Activated naive CD8-positive, alpha-beta T cell treated with anti-CD3 and anti-CD28 coated beads, Interleukin-2, amount 10 ng/mL, durations not matched to agents 7 days and 5 days (primary cell): ENCODE results near the gene LNX1. TPM values are rescaled to one million over a fixed set of nuclear protein-coding genes. Genes with fewer than 3 reads are reported as not detected.
"Not testable (repeated sequence)": the region's sequence is repeated elsewhere in the genome, so short reads cannot be mapped to it uniquely, and the experiment has no call there.

Experiments used
- ATAC-seq: fragments of 150-1000 bp; cut with Tn5 transposase; one replicate; pipeline ENCODE4 v1.10.0; 2021; ENCODE audit warnings: low read depth, moderate library complexity
- POLR2A ChIA-PET: fragments of 350-600 bp; sonication (Branson Sonifier 250); formaldehyde crosslinking; loops from one replicate; lab custom pipeline; 2021; ENCODE audit warnings: antibody characterized with exemption; lab: Charles Lee
- DNase-seq: peaks from one replicate; pipeline ENCODE4 v3.0.0; 2021
- H3K27ac Mint-ChIP-seq: one replicate; pipeline ENCODE4 v1.8.0; 2022; ENCODE audit warnings: mild to moderate bottlenecking, mixed read lengths
- H3K27me3 Mint-ChIP-seq: one replicate; pipeline ENCODE4 v1.8.0; 2022; ENCODE audit warnings: mild to moderate bottlenecking, moderate library complexity, mixed read lengths
- H3K36me3 Mint-ChIP-seq: one replicate; pipeline ENCODE4 v1.8.0; 2021; ENCODE audit warnings: mild to moderate bottlenecking, mixed read lengths
- H3K4me1 Mint-ChIP-seq: one replicate; pipeline ENCODE4 v1.8.0; 2021; ENCODE audit warnings: mixed read lengths
- H3K4me3 Mint-ChIP-seq: one replicate; pipeline ENCODE4 v1.8.0; 2022; ENCODE audit warnings: mild to moderate bottlenecking, moderate library complexity, mixed read lengths
- H3K9me3 Mint-ChIP-seq: one replicate; pipeline ENCODE4 v1.8.0; 2021; ENCODE audit warnings: mixed read lengths
- total RNA-seq, 2 experiments: library from RNA; stranded (reverse); gene quantifications; one replicate each; pipeline ENCODE4 v1.2.3, GENCODE V29; 2021

The LNX1 gene
- total RNA-seq, 2 experiments from 2014 or later = not detected

DNA sequence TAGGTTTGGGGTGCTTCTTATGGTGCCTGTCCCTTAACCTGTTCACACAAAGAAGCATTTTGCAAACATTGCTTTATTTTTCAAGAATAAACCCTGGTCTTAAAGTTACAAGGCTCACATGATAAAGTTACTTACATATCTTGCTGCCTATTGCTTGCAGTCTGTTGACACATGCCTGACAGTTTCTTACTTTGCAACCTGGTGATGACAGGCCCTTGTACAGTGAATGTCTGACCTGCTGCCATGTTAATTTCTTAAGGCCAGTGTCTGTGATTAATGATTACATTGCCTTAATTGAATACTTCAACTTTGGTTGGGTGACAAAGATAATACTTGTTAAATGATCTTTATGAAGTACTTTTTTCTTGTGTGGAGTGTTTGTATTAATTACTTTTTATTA lies 163.9 kb downstream of the LNX1 start:
- no peaks in the 10 kb centered on the region for H3K9me3 Mint-ChIP-seq
- no peak overlapping the region for H3K27ac Mint-ChIP-seq
- peaks cover 6% of the 10 kb centered on the region for H3K4me1 Mint-ChIP-seq
- peaks cover 21% of the 10 kb centered on the region for H3K36me3 Mint-ChIP-seq
- no peak for ATAC-seq
- DNase-seq = no peak
- POLR2A ChIA-PET = no interaction called here
- no peaks in the 10 kb centered on the region for H3K27me3 Mint-ChIP-seq
- H3K4me3 Mint-ChIP-seq = no peak overlapping the region

- ATAC-seq (no peak), DNase-seq (no peak)
- no peak overlapping the region for H3K27ac Mint-ChIP-seq
- peaks cover 1% of the 10 kb centered on the region for H3K4me1 Mint-ChIP-seq
- peaks cover 11% of the 10 kb centered on the region for H3K36me3 Mint-ChIP-seq
- no peaks in the 10 kb centered on the region for H3K9me3 Mint-ChIP-seq
- H3K4me3 Mint-ChIP-seq = no peak overlapping the region
- H3K27me3 Mint-ChIP-seq = no peaks in the 10 kb centered on the region
- POLR2A ChIA-PET = interaction anchor here (0.8 kb wide), 1 partner anchor 47 kb away, joined by 4 read pairs; the partner anchor contains the start of gene FIP1L1
Measured at GRCh38 chr4:53424280-53424679, 167.0 kb downstream of the LNX1 start.

DNA sequence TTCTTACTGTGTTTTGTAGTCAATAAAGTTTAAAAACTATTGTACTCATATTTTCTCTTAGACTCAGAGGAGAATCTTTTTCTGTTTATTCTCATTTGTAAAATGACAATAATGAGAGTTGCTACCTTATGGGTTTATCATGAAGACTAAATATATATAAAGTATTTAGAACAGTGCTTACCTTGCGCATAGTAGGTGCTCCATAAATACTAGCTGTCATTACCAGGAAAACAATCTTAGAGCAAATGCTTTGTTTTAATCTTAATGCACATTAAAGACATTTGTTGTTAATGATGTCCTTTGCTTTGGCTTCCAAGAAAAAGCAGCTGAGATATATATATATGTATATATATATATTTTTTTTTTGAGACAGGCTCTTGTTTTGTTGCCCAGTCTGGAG lies 168.9 kb downstream of the LNX1 start:
- POLR2A ChIA-PET = no interaction called here
- H3K27ac Mint-ChIP-seq = no peak overlapping the region
- no peaks in the 10 kb centered on the region for H3K9me3 Mint-ChIP-seq
- DNase-seq (no peak), ATAC-seq (no peak)
- H3K4me1 Mint-ChIP-seq = peaks cover 4% of the 10 kb centered on the region
- H3K27me3 Mint-ChIP-seq = no peaks in the 10 kb centered on the region
- no peak overlapping the region for H3K4me3 Mint-ChIP-seq
- H3K36me3 Mint-ChIP-seq = peaks cover 12% of the 10 kb centered on the region

GRCh38 chr4:53421791-53422190 lies 169.5 kb downstream of the LNX1 start:
- H3K27me3 Mint-ChIP-seq = no peaks in the 10 kb centered on the region
- H3K4me3 Mint-ChIP-seq = no peak overlapping the region
- H3K4me1 Mint-ChIP-seq = peaks cover 4% of the 10 kb centered on the region
- peaks cover 12% of the 10 kb centered on the region for H3K36me3 Mint-ChIP-seq
- no peak for DNase-seq
- no peaks in the 10 kb centered on the region for H3K9me3 Mint-ChIP-seq
- no peak overlapping the region for H3K27ac Mint-ChIP-seq
- POLR2A ChIA-PET = no interaction called here
- no peak for ATAC-seq

GRCh38 chr4:53419208-53419607 lies 172.1 kb downstream of the LNX1 start:
- DNase-seq = no peak
- H3K4me1 Mint-ChIP-seq = peaks cover 8% of the 10 kb centered on the region
- H3K4me3 Mint-ChIP-seq = no peak overlapping the region
- POLR2A ChIA-PET = no interaction called here
- H3K27me3 Mint-ChIP-seq = no peaks in the 10 kb centered on the region
- no peaks in the 10 kb centered on the region for H3K9me3 Mint-ChIP-seq
- no peak for ATAC-seq
- H3K27ac Mint-ChIP-seq = no peak overlapping the region
- peaks cover 19% of the 10 kb centered on the region for H3K36me3 Mint-ChIP-seq

GRCh38 chr4:53409479-53409878 lies 181.8 kb downstream of the LNX1 start:
- DNase-seq, H3K27me3 Mint-ChIP-seq, ATAC-seq, H3K4me3 Mint-ChIP-seq, H3K27ac Mint-ChIP-seq, POLR2A ChIA-PET, H3K9me3 Mint-ChIP-seq: not testable (repeated sequence)
- peaks cover 14% of the 10 kb centered on the region for H3K4me1 Mint-ChIP-seq
- H3K36me3 Mint-ChIP-seq = peaks cover 52% of the 10 kb centered on the region

Other genes starting within 250 kb of the LNX1 start
- 10 to 100 TPM; 18.1 to 22.9 TPM for gene SCFD2, start 225.4 kb downstream of the LNX1 start, total RNA-seq
- gene FIP1L1, start 213.8 kb downstream of the LNX1 start, total RNA-seq = 10 to 100 TPM; 75.9 to 78.2 TPM